OCI-LY3 (cell line): ENCODE results near the gene RAD1.

ENCODE experiments used
- CTCF ChIP-seq: fragments of 200-600, 300-600 bp; sonication (generic); IDR thresholded peaks from 2 replicates; pipeline ENCODE4 v1.5.1; 2014; ENCODE audit warnings: antibody characterized with exemption, low read length, low read depth
- EZH2phosphoT487 ChIP-seq: fragments of 200-600 bp; shearing (Covaris generic); IDR thresholded peaks from 2 replicates; pipeline ENCODE4 v1.6.1; 2018; ENCODE audit warnings: antibody characterized with exemption, mixed run types, low read depth

DNA sequence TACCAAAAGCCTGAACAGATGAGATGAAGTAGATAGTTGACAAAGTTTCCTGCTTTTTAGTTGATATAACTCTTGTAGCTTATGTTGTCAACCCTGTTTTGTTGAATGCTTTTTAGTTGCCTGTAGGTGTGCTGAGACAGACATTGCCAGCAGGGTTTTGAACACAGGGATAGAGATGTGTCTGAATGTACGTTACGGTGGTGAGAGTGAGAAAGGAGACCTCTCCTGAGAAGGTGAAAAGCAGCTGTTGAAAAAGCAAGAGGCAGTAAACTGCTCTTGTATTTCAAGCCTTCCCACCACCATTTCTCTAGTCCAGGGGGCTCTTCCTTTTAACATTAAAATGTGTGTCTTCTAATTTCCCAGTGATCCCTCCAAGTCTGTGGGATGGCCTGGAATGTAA lies 28.7 kb upstream of the RAD1 start:
- no peak for TF ChIP-seq CTCF
- no peak for TF ChIP-seq EZH2phosphoT487
